Mucosa of descending colon (tissue), 3 donors: ENCODE results near the gene VPS26C. TPM values are rescaled to one million over a fixed set of nuclear protein-coding genes. Genes with fewer than 3 reads are reported as not detected.

Experiments used
- ATAC-seq: fragments of 200-7000 bp; cut with Tn5 transposase; one replicate; pipeline ENCODE4 v1.9.1; 2020; ENCODE audit warnings: mild to moderate bottlenecking, moderate library complexity
- DNase-seq, 3 donors: peaks; one replicate each; pipeline ENCODE4 v3.0.0-alpha.2; 2020
- H3K36me3 ChIP-seq: fragments of 200-600 bp; one replicate; pipeline ENCODE4 v1.8.0; 2021; ENCODE audit warnings: low read depth, mild to moderate bottlenecking
- H3K4me1 ChIP-seq: fragments of 200-600 bp; one replicate; pipeline ENCODE4 v1.8.0; 2021; ENCODE audit warnings: low read depth, mild to moderate bottlenecking
- H3K4me3 ChIP-seq: fragments of 200-600 bp; one replicate; pipeline ENCODE4 v1.8.0; 2021; ENCODE audit warnings: mild to moderate bottlenecking
- H3K9me3 ChIP-seq: fragments of 200-600 bp; one replicate; pipeline ENCODE4 v1.8.0; 2021; ENCODE audit warnings: mild to moderate bottlenecking
- intact Hi-C, 2 donors: fragments of 100-400 bp; cut with DNase I in 1 of 2; cut with micrococcal nuclease in 1 of 2; formaldehyde crosslinking; loops; one replicate each; pipeline versions ENCODE4 v1.11.0 to v1.11.1; 2022; cut with DNase I, micrococcal nuclease
- total RNA-seq, 3 donors: library from RNA; stranded (reverse); fragmentation: NEBNext Ultra II Directional in 2 of 3; extraction: Animal tissue kit (Norgen Biotek cat#: 25700) in 2 of 3; gene quantifications; one replicate each; pipeline versions ENCODE4 v1.2.1 to v1.2.4, GENCODE V29; 2021 to 2023
- TF ChIP-seq, protein P1 (sequence below): fragments of 200-600 bp; IDR thresholded peaks from one replicate; pipeline ENCODE4 v1.8.0; 2022; ENCODE audit warnings: antibody characterized with exemption, mild to moderate bottlenecking
- donor health status: DM: no; HTN: no; CAD: no; lungs with moderate emphysema.
- donor health status: DM: no; HTN: no; CAD: no.
- donor health status: DM: no; HTN: yes; CAD: no.

VPS26C gene
- total RNA-seq, 3 donors from 2014 or later = 62.7 to 72.4 (median 71.8) TPM

DNA sequence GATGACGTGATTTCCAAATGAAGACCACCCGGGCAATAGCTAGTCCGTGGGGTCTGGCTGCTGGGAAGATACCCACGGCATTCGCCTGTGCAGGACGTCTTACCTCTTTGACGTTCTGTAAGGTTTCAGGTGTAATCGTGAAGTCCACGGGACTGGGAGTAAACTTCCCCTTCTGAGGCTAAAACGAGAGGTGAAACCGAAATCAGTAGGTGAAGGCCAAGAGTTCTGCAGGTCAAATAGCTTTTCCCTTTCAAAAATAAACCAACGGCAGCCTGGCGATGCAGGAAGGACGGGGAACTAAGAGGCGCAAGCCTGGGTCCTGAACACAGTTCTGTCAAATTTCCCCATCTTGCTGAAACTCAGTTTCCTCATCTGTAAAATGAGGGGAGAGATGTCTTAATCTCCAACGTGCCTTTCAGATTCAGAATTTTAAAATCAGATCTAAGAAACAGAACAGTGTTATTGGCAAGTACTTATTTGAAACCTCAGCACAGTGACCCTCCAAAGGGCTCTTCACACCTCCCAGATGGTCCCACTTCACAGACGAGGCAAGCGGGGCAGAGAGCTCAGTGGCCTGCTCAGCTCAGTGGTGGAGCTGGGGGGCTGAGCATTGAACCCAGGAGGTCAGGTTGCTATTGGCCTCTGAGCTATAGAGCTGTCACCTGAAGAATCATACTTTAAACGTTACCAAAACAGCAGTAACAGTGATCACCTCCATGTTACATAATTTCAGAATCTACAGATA lies 34.7 kb downstream of the VPS26C start:
- Histone ChIP-seq H3K36me3 (no peaks in the 10 kb centered on the region), H3K4me3 (no peak overlapping the region), H3K4me1 (no peaks in the 10 kb centered on the region), H3K9me3 (no peaks in the 10 kb centered on the region)
- no peak for ATAC-seq
- intact Hi-C loops = no loop called here
- no peak for DNase-seq
- TF ChIP-seq, protein P1, sequence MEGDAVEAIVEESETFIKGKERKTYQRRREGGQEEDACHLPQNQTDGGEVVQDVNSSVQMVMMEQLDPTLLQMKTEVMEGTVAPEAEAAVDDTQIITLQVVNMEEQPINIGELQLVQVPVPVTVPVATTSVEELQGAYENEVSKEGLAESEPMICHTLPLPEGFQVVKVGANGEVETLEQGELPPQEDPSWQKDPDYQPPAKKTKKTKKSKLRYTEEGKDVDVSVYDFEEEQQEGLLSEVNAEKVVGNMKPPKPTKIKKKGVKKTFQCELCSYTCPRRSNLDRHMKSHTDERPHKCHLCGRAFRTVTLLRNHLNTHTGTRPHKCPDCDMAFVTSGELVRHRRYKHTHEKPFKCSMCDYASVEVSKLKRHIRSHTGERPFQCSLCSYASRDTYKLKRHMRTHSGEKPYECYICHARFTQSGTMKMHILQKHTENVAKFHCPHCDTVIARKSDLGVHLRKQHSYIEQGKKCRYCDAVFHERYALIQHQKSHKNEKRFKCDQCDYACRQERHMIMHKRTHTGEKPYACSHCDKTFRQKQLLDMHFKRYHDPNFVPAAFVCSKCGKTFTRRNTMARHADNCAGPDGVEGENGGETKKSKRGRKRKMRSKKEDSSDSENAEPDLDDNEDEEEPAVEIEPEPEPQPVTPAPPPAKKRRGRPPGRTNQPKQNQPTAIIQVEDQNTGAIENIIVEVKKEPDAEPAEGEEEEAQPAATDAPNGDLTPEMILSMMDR = no peak

DNA sequence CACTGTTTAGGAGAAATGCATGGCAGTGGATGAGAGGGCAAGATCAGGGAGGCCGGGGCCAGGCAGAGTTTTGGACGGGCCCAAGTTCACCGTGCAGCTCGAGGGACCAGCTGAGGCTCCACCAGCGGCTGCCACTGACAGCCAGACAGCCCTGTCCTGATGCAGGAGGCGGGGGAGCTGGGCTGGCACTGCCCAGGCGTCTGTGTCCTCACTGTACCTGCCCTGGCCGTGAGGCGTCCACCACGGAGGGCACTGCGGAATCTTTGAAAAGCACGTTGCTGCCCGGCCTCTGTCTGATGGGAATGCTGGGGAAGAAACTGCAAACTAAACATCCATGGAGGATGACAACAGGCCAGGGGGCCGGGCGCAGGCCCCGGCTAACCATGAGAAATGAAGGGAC lies 35.5 kb downstream of the VPS26C start:
- intact Hi-C loops = no loop called here
- Histone ChIP-seq H3K9me3 (no peaks in the 10 kb centered on the region), H3K36me3 (no peaks in the 10 kb centered on the region), H3K4me1 (no peaks in the 10 kb centered on the region), H3K4me3 (no peak overlapping the region)
- ATAC-seq (no peak), DNase-seq (no peak)
- TF ChIP-seq, protein P1 = no peak

DNA sequence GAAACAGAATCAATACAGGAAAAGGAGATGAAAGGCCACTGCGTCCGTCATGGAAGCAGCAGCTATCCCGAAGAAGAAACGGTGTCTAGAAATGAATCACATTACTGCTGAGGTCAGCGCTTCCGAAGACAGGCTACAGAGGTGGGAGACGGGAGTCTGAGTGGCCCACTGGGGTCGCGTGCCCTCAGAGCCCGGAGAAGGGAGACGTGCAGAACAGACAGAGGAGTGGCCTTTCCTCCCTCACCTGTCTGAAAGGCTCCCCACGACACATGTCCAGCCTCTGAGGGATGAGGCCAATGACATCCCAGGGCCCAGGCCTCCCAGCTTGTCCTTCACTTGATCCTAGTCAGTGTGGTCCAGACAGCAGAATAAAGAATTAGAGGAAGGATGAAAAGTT lies 35.9 kb downstream of the VPS26C start:
- intact Hi-C loops = no loop called here
- Histone ChIP-seq H3K4me3 (no peak overlapping the region), H3K9me3 (no peaks in the 10 kb centered on the region), H3K4me1 (no peaks in the 10 kb centered on the region), H3K36me3 (no peaks in the 10 kb centered on the region)
- DNase-seq (no peak), ATAC-seq (no peak)
- TF ChIP-seq, protein P1 = no peak

DNA sequence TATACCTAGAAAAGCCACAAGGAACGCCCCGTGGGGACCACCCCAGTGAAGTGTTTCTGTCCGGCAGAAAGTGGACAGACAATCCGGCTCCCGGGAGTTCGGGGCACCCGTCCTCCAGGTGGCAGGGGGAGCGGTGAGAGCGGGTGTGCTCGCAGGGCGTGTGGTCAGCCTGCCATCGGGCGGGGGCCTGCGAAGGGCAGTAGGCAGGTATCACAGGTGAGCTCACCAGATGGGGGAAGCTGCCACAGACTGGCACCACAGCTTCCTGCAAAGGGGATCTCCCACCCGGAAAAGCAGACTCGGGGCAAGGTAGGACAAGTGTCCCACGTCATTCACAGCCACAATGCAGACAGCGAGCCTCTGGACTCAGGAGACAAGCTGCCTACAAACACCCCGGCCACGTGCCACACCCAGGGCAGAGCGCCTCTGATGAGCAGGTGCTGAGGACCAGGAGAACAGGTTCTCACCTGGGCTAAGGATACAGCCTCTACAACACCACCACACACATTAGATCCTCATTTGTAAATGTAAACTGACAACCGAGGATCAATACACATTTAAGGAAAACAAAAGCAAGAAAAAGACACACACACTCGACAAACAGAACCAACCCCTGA lies 36.4 kb downstream of the VPS26C start:
- Histone ChIP-seq H3K36me3 (no peaks in the 10 kb centered on the region), H3K4me3 (no peak overlapping the region), H3K4me1 (no peaks in the 10 kb centered on the region), H3K9me3 (no peaks in the 10 kb centered on the region)
- peak; percentile 29 for ATAC-seq
- intact Hi-C loops = no loop called here
- TF ChIP-seq, protein P1 = no peak
- DNase-seq = no peak

DNA sequence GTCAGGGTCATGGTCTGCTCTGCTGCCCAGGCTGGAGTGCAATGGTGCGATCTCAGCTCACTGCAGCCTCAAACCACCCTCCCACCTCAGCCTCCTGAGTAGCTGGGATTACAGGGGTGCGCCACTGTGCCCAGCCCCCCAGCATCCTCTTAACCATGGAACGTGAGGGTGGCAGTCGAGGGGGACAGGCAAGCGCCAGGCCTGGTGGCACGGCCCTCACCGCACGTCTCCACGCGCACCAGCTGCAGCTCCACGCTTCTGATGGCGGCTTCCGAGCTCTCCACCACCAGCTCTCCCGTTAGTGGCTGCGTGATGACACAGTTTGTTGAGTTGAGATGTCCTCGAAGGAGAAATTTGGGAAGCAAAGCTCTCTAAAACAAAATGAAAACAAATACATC lies 39.1 kb downstream of the VPS26C start:
- ATAC-seq (no peak), DNase-seq (no peak)
- Histone ChIP-seq H3K4me1 (no peaks in the 10 kb centered on the region), H3K9me3 (no peaks in the 10 kb centered on the region), H3K36me3 (no peaks in the 10 kb centered on the region), H3K4me3 (no peak overlapping the region)
- TF ChIP-seq, protein P1 = no peak
- intact Hi-C loops = no loop called here
